Sciatic nerve (tissue), 2 donors: ENCODE data around the gene CKLF. TPM values are rescaled to one million over a fixed set of nuclear protein-coding genes. Genes with fewer than 3 reads are reported as not detected.

Source experiments
- ATAC-seq: fragments of 200-7000 bp; cut with Tn5 transposase; one replicate; pipeline ENCODE4 v1.9.1; 2020; ENCODE audit warnings: mild to moderate bottlenecking, moderate library complexity
- DNase-seq: peaks from one replicate; pipeline ENCODE4 v3.0.0-alpha.2; 2020; ENCODE audit warnings: low spot score
- intact Hi-C: fragments of 100-400 bp; cut with DNase I; formaldehyde crosslinking; loops from one replicate; pipeline ENCODE4 v1.14.2; 2022
- total RNA-seq: library from RNA; stranded (reverse); fragmentation: NEBNext Ultra II Directional; extraction: Animal tissue kit (Norgen Biotek cat#: 25700); gene quantifications from one replicate; pipeline ENCODE4 v1.2.1, GENCODE V29; 2021
- donor health status: DM: no; HTN: no; CAD: no.
- donor health status: DM: no; HTN: no; CAD: no.

CKLF gene
- total RNA-seq, 1 donor from 2014 or later, result 36.9 TPM

DNA sequence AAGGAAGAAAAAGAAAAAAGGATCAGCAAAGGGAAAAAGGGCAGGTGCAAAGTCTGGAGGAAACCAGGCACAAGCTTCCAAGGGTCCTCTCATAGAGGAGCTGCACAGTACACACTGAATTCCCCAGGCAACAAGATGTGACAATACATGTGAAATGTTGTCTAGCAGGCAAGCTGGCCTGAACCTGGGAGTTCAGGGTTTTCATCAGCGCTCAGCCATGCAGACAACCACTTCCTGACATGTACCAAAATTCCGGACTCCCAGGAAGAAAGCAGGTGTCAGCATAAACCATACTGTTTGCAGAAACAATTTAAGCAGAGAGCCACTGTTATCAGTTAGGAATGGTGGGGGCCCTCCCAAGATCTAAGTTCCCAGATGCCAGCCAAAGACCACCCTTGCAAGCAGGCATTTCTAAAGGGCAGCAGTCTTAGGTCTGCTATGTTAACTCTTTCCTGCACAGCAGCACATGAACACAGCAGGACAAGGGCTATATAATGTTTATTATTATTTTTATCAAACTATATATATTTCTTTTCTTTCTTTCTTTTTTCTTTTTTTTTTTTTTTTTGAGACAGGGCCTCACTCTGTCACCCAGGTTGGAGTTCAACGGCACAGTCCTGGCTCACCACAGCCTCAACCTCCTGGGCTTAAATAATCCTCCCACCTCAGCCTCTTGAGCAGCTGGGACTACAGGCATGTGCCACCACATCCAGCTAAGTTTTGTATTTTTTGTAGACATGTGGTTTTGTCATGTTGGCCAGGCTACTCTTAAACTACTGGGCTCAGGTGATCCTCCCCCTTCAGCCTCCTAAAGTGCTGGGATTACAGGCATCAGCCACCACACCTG lies 12.5 kb upstream of the CKLF start:
- DNase-seq (no peak), ATAC-seq (no peak)
- intact Hi-C loops, result no loop called here

GRCh38 chr16:66541388-66542355 lies 10.7 kb upstream of the CKLF start:
- intact Hi-C loops, result no loop called here
- DNase-seq, result no peak
- ATAC-seq, result no peak

DNA sequence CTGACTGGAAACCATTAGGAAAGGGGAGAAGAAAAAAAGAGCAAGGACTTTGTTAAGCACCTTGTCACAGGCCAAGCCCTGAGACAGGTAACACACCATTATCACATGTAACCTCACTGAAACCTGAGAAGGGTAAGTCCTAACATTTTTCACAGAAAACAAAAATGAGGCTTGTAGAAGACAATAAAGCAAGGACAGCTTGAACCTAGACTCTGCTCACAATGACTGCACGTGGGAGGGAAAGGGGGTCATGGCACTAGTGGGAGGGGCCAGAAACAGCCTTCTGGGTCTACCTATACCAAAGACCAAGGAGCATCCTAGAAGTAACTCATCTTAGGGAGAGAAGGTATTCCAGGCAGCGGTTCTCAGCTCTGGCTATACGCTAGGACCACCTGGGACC lies 10.0 kb upstream of the CKLF start:
- intact Hi-C loops, result no loop called here
- ATAC-seq (no peak), DNase-seq (no peak)

DNA sequence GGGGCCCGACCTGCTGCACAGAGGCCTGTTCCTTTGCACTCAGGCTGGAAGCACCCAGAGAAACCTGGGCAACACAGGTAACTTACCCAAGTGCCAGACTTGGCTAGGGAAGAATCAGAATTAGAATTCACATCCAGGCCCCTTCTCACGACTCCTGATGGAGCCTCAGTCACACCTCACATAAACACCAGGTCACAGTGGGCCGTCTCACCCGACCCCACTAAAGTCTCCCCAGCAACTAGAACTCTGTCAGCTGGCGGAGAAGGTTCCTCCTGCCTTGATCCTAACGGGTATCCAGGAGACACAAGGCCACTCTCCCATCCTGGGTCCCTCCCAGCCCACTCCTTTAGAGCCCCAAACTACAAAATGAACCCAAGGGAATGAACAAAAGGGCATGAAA lies 8.8 kb upstream of the CKLF start:
- DNase-seq, result no peak
- intact Hi-C loops, result no loop called here

GRCh38 chr16:66544016-66544757 lies 8.2 kb upstream of the CKLF start:
- intact Hi-C loops, result no loop called here
- DNase-seq, result no peak
- no peak for ATAC-seq

More for the DNA sequence above, 8.8 kb upstream of the CKLF start:
- ATAC-seq, result no peak

DNA sequence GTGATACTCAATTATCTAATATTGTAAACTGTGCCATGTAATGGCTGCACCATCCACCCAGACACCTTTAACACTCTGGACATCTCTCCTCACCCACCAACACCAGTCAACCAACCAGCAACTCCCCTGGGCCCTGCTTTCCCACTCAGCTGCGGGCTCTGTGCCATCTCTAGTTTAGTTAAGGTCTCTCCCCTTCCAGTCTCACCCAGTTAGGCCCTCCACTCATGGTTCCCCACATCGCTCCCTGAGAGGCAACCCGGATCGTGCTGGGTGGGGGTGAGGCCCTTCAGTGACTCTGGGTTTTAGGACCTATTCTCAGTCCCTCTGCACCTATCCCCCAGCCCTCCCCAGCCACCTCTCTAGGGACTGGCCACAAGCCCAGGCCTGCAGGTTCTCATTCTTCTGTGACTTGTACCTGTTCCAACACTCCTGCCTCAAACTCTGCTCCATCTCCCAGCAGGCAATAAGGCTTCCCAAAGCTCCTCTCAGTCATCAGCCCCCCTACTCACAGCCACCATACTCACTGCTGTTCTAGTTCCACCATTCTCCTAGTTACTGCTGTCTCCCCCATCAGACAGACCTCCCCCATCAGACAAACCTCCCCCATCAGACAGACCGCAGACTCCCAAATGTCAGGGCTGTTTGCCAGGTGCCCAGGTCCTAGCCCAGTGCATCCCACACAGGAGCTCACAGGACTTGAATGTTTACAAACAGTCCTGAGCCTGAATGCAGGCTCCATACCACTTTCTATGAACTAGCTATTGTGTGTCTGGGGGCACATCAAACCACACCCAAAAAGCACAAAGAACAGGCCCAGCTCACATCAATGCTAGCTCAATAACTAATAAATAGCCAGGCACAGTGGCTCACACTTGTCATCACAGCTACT lies 5.0 kb upstream of the CKLF start:
- no peak for ATAC-seq
- DNase-seq, result no peak
- intact Hi-C loops, result no loop called here

DNA sequence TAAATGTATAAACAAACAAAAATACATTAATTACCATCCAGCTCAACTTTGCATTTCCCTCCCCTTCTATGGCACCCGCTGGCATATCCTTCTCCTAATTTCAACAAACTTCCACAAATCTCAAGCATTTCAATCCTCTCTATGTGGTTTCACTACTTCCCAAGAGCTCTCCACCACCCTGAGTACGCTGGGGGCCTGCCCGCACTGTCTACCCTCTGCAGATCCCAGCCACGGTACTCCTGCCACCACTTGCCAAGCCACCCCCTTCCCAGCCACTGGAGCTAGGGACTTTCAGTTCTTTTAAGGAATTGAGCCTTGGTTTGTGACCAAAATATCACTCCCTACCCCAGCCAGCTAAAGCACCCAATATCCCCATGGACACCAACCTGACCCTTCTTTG lies 4.3 kb upstream of the CKLF start:
- ATAC-seq, result no peak
- DNase-seq, result no peak
- intact Hi-C loops, result no loop called here

DNA sequence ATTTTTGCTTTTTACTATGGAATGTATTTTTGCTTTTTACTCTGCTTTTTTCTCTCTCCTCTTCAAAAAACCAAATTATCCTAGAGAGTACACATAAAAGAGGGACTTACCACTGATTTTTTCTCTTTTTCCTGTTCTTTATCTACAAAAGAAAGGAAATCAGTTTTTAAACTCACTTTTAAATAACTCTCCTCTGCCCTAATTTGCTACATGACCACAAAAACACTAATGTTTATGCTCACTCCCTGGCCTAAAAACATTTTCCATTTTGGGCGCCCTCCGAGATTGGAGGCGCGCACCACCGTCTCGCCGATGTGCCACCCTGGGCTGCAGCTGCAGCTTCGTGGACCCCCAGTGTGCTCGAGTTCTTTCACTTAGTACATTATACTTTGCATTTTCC lies 3.5 kb upstream of the CKLF start:
- no peak for DNase-seq
- intact Hi-C loops, result no loop called here
- ATAC-seq, result no peak

DNA sequence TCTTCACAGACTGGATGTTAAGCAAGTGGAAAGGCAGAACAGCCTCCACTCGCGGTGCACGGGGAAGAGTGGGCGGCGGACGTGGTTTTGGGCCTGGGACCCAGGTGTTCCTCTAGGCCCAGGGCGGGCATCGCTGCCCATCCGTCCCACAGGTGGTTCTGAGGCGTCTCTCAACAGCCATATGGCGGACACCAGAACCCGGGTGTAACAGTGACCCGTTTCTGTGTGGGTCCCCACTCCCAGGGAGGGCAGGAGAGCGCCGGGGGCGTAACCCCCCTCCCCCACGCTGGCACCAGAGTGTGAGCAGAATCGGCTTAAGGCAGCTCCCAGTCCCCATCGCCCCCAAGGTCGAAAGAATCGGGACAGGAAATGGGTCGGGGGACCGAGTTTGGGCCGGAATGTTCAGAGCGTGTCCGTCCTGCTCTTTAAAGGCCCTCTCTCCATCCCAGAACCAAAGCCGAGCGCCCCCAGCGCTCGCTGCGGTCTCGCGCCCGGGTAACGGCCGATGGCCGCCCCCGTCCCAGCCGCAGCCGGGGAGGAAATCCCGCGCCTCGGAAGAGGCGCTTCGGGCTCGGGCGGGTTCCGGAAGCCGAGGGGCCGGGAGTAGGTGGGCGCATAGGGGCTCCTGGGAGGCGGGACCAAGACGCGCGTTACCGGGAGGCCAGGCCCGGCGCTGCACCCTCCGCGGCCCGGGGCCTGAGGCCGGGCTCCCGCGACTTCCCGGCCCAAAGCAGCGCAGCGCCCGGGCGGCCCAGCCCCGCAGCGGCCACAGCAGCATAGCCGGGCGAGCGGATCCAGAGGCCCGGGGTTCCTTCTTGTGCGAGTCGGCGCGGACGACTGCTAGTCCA lies 2.9 kb upstream of the CKLF start, which contains the start of gene TK2:
Gene TK2 (minus strand): TSS at position 839 of the 848 bp plus-strand sequence. CDS start 61 bp downstream, at position 778.
- ATAC-seq (peak; percentile 62), DNase-seq (peak; percentile 81)
- intact Hi-C loops, result no loop called here

- intact Hi-C loops, result no loop called here
- peak; percentile 5 for ATAC-seq
These were observed 1.0 kb upstream of the CKLF start for GRCh38 chr16:66551348-66551759.

GRCh38 chr16:66551788-66552285 lies 539 bp upstream of the CKLF start:
- no peak for DNase-seq
- intact Hi-C loops, result no loop called here
- no peak for ATAC-seq

More at GRCh38 chr16:66551348-66551759, 1.0 kb upstream of the CKLF start:
- DNase-seq, result no peak

DNA sequence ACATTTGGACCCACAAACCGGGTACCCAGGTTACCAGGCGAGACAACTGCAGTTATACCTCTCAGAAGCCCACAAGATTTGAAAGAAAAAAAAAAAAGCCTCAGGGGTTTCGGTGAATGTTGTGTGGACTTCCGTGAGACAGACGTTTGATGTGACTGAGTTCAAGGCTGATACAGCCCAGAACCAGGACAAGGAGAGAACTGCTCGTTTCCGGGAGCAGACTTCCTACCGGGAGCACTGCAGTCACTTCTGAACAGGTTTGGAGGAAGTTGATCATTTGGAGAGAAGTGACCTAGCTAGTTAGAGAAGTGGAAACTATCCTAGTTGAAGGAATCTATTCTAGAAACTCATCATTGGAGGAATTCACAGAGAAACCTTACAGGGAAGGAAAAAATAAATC lies 847 bp downstream of the CKLF start:
- DNase-seq, result no peak
- intact Hi-C loops, result no loop called here
- ATAC-seq, result no peak

DNA sequence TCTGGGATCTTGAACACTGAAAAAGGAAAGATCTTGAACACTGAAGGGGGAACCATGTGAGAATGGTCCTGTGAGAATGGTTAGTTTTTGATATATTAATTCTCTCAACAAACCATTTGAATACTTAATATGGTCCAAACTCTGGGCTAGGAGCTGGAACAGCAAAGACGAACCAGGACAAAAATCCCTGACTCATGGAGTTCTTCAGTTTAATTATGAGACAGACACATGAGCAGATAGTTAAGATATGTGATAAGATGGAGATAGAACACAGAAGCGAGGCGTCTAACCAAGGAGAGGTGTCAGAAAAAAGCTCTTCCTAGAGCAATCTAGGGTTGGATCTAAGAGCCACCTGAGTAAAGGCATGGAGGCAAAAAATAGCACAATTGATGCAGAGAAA lies 1.6 kb downstream of the CKLF start:
- intact Hi-C loops, result no loop called here
- DNase-seq (no peak), ATAC-seq (no peak)

DNA sequence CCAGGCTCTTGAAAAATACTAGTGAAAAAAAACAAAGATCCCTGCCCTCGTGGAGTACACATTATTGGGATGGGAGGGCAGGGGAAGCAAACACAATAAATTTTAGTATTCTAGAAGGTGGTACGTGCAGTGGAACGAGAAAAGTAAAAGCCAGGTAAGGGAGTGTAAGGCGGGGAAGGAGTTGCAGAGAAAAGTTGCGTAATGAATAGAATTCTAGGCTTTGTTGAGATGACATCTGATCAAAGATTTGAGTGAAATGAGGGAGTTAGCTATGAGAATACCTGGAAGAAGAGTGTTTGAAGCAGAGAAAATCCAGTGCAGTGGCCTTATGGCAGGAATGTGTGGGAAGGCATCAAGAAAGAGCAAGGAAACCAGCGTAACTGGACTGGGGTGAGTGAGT lies 2.1 kb downstream of the CKLF start:
- DNase-seq (no peak), ATAC-seq (no peak)
- intact Hi-C loops, result no loop called here

DNA sequence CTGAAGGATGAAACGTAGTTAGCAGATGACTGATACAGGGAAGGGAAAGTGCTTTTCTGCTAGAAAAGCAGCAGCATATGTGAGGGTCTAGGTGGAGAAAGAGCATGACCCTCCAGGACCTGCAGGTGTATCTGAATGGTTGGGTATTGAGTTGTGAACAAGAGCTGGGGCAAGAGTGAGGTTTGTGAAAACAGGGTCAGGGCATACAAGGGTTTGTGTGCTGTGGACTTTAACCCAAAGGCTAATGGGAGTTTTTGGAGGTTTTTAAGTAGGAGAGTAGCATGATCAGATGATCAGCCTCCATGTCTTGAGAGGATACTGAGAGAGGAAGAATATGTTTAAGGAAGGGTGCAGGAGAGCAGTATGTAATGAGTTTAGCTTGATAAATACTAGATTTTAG lies 7.7 kb downstream of the CKLF start:
- intact Hi-C loops, result no loop called here
- DNase-seq (no peak), ATAC-seq (no peak)

- intact Hi-C loops, result no loop called here
- ATAC-seq, result no peak
- DNase-seq, result no peak
These were observed 9.2 kb downstream of the CKLF start for GRCh38 chr16:66561381-66562080.

GRCh38 chr16:66562409-66562808 lies 10.0 kb downstream of the CKLF start:
- ATAC-seq (no peak), DNase-seq (no peak)
- intact Hi-C loops, result no loop called here
